Measurements from ENCODE around the gene CCDC187. TPM values are rescaled to one million over a fixed set of nuclear protein-coding genes. Genes with fewer than 3 reads are reported as not detected.

Gene CCDC187
- total RNA-seq, 1 experiment from 2014 or later, result not detected

- Histone ChIP-seq H3K27me3 (no peaks in the 10 kb centered on the region), H3K36me3 (peaks cover 24% of the 10 kb centered on the region), H3K9me3 (no peaks in the 10 kb centered on the region), H3K4me3 (no peak overlapping the region)
- DNase-seq, result no peak
Measured at GRCh38 chr9:136332482-136332983, 28.6 kb upstream of the CCDC187 start.

- peaks cover 20% of the 10 kb centered on the region for H3K36me3 ChIP-seq
- DNase-seq, result no peak
- H3K27me3 ChIP-seq, result no peaks in the 10 kb centered on the region
- no peak overlapping the region for H3K4me3 ChIP-seq
- no peaks in the 10 kb centered on the region for H3K9me3 ChIP-seq
Measured at GRCh38 chr9:136331556-136332481, 27.9 kb upstream of the CCDC187 start.

GRCh38 chr9:136331030-136331429 is 27.1 kb upstream of the CCDC187 start:
- Histone ChIP-seq H3K4me3 (no peak overlapping the region), H3K27me3 (no peaks in the 10 kb centered on the region), H3K9me3 (no peaks in the 10 kb centered on the region), H3K36me3 (peaks cover 13% of the 10 kb centered on the region)
- no peak for DNase-seq

GRCh38 chr9:136330406-136330990 is 26.6 kb upstream of the CCDC187 start:
- Histone ChIP-seq H3K9me3 (no peaks in the 10 kb centered on the region), H3K36me3 (peaks cover 13% of the 10 kb centered on the region), H3K27me3 (no peaks in the 10 kb centered on the region), H3K4me3 (no peak overlapping the region)
- DNase-seq, result no peak

- no peaks in the 10 kb centered on the region for H3K27me3 ChIP-seq
- no peak for DNase-seq
- no peaks in the 10 kb centered on the region for H3K9me3 ChIP-seq
- H3K36me3 ChIP-seq, result peaks cover 11% of the 10 kb centered on the region
- peak overlapping the region; percentile 75 for H3K4me3 ChIP-seq
Measured at GRCh38 chr9:136329636-136330405, 25.9 kb upstream of the CCDC187 start.

- Histone ChIP-seq H3K36me3 (peaks cover 11% of the 10 kb centered on the region), H3K9me3 (no peaks in the 10 kb centered on the region), H3K4me3 (peak overlapping the region; percentile 75), H3K27me3 (no peaks in the 10 kb centered on the region)
- DNase-seq, result no peak
Measured at GRCh38 chr9:136329211-136329627, 25.3 kb upstream of the CCDC187 start.

GRCh38 chr9:136328622-136329041 is 24.7 kb upstream of the CCDC187 start:
- Histone ChIP-seq H3K36me3 (peaks cover 11% of the 10 kb centered on the region), H3K9me3 (no peaks in the 10 kb centered on the region), H3K27me3 (no peaks in the 10 kb centered on the region), H3K4me3 (peak overlapping the region; percentile 75)
- DNase-seq, result peak; percentile 32

- no peak for DNase-seq
- H3K27me3 ChIP-seq, result no peaks in the 10 kb centered on the region
- H3K36me3 ChIP-seq, result peaks cover 7% of the 10 kb centered on the region; the same call in 1 of the 2 replicates
- no peaks in the 10 kb centered on the region for H3K9me3 ChIP-seq
- peak overlapping the region; percentile 75 for H3K4me3 ChIP-seq
Measured at GRCh38 chr9:136328011-136328621, 24.2 kb upstream of the CCDC187 start.

GRCh38 chr9:136327304-136327974 is 23.5 kb upstream of the CCDC187 start, which contains the start of gene GPSM1:
GPSM1 (plus strand) TSS chr9:136327539; CDS start chr9:136327696, 157 bp downstream.
- peaks cover 7% of the 10 kb centered on the region; the same call in 1 of the 2 replicates for H3K36me3 ChIP-seq
- peak; percentile 78 for DNase-seq
- no peaks in the 10 kb centered on the region for H3K9me3 ChIP-seq
- H3K27me3 ChIP-seq, result no peaks in the 10 kb centered on the region
- peak within 1 kb of the TSS; percentile 75 for H3K4me3 ChIP-seq

- DNase-seq, result no peak
- peak overlapping the region; percentile 45 for H3K4me3 ChIP-seq
- H3K36me3 ChIP-seq, result peaks cover 7% of the 10 kb centered on the region; the same call in 1 of the 2 replicates
- no peaks in the 10 kb centered on the region for H3K27me3 ChIP-seq
- no peaks in the 10 kb centered on the region for H3K9me3 ChIP-seq
Measured at GRCh38 chr9:136326761-136327303, 22.9 kb upstream of the CCDC187 start.

GRCh38 chr9:136326061-136326760 is 22.3 kb upstream of the CCDC187 start:
- peak; percentile 85 for DNase-seq
- H3K4me3 ChIP-seq, result peak overlapping the region; percentile 45
- H3K36me3 ChIP-seq, result peaks cover 7% of the 10 kb centered on the region; the same call in 1 of the 2 replicates
- H3K27me3 ChIP-seq, result no peaks in the 10 kb centered on the region
- no peaks in the 10 kb centered on the region for H3K9me3 ChIP-seq

- Histone ChIP-seq H3K36me3 (peaks cover 7% of the 10 kb centered on the region; the same call in 1 of the 2 replicates), H3K27me3 (no peaks in the 10 kb centered on the region), H3K9me3 (no peaks in the 10 kb centered on the region), H3K4me3 (no peak overlapping the region)
- no peak for DNase-seq
Measured at GRCh38 chr9:136325358-136325757, 21.5 kb upstream of the CCDC187 start.

GRCh38 chr9:136324501-136325300 is 20.8 kb upstream of the CCDC187 start:
- H3K27me3 ChIP-seq, result no peaks in the 10 kb centered on the region
- no peaks in the 10 kb centered on the region for H3K9me3 ChIP-seq
- no peak for DNase-seq
- H3K4me3 ChIP-seq, result no peak overlapping the region
- H3K36me3 ChIP-seq, result peaks cover 7% of the 10 kb centered on the region; the same call in 1 of the 2 replicates

- no peak for DNase-seq
- Histone ChIP-seq H3K27me3 (no peaks in the 10 kb centered on the region), H3K36me3 (no peaks in the 10 kb centered on the region), H3K9me3 (no peaks in the 10 kb centered on the region), H3K4me3 (no peak overlapping the region)
Measured at GRCh38 chr9:136323371-136323789, 19.5 kb upstream of the CCDC187 start.
